Common myeloid progenitor, CD34-positive (primary cell): ENCODE data around the gene LRMDA.

Experiments
- CTCF ChIA-PET: fragments of 350-600 bp; sonication (Branson Sonifier 250); formaldehyde crosslinking; loops from one replicate; lab custom pipeline; 2021; ENCODE audit warnings: antibody characterized with exemption; lab: Charles Lee
- POLR2A ChIA-PET: fragments of 350-600 bp; sonication (Branson Sonifier 250); formaldehyde crosslinking; loops from one replicate; lab custom pipeline; 2021; ENCODE audit warnings: antibody characterized with exemption; lab: Charles Lee
- DNase-seq, 3 donors: peaks; one replicate each; pipeline versions ENCODE4 v3.0.0 to v3.0.0-alpha.2; 2013
- H3K27ac ChIP-seq, 2 experiments: 1 replicate in 1 of 2; 2 replicates in 1 of 2; pipeline ENCODE4 v1.7.0; 2013; ENCODE audit warnings: inconsistent platforms in 2 of 2, low read length in 2 of 2, mild to moderate bottlenecking in 2 of 2, low read depth in 1 of 2, moderate library complexity in 1 of 2; ENCODE audit not compliant: severe bottlenecking in 2 of 2, insufficient read depth in 1 of 2, poor library complexity in 1 of 2
- H3K27me3 ChIP-seq, 5 experiments: replicated peaks in 2 of 5; 1 replicate in 3 of 5; 2 replicates in 2 of 5; pipeline versions ENCODE4 v1.6.1 to v1.7.0; 2013; ENCODE audit warnings: low read length in 4 of 5, mild to moderate bottlenecking in 2 of 5, moderate library complexity in 2 of 5, inconsistent platforms in 1 of 5; ENCODE audit not compliant: insufficient read depth in 5 of 5, control insufficient read depth in 4 of 5
- H3K36me3 ChIP-seq, 4 experiments: 1 replicate in 2 of 4; 2 replicates in 2 of 4; pipeline versions ENCODE4 v1.6.1 to v1.7.0; 2013; ENCODE audit warnings: low read length in 3 of 4, control low read depth in 1 of 4, mild to moderate bottlenecking in 1 of 4; ENCODE audit not compliant: control insufficient read depth in 4 of 4, insufficient read depth in 4 of 4
- H3K4me1 ChIP-seq, 4 experiments: 1 replicate in 3 of 4; 2 replicates in 1 of 4; pipeline versions ENCODE4 v1.6.1 to v1.7.1; 2013; ENCODE audit warnings: low read length in 3 of 4, mild to moderate bottlenecking in 3 of 4, control low read depth in 1 of 4, inconsistent platforms in 1 of 4, moderate library complexity in 1 of 4; ENCODE audit not compliant: control insufficient read depth in 4 of 4, insufficient read depth in 4 of 4; ENCODE audit errors: control extremely low read depth in 1 of 4
- H3K4me3 ChIP-seq, 7 experiments: 1 replicate in 4 of 7; 2 replicates in 3 of 7; pipeline versions ENCODE4 v1.5.1 to v1.7.0; 2013; ENCODE audit warnings: mild to moderate bottlenecking in 7 of 7, low read length in 6 of 7, moderate library complexity in 6 of 7, inconsistent platforms in 2 of 7, low read depth in 2 of 7, control low read depth in 1 of 7; ENCODE audit not compliant: insufficient read depth in 4 of 7, control insufficient read depth in 1 of 7; ENCODE audit errors: extremely low read depth in 1 of 7
- H3K9me3 ChIP-seq, 5 experiments: 1 replicate in 4 of 5; 2 replicates in 1 of 5; pipeline versions ENCODE4 v1.6.1 to v1.7.1; 2013; ENCODE audit warnings: low read length in 4 of 5, mild to moderate bottlenecking in 2 of 5, inconsistent platforms in 1 of 5, low read depth in 1 of 5, moderate library complexity in 1 of 5; ENCODE audit not compliant: control insufficient read depth in 4 of 5, insufficient read depth in 2 of 5; ENCODE audit errors: control extremely low read depth in 1 of 5
- WGBS: methylation state at CpG from one replicate; pipeline ENCODE4 v1.1.5; 2013; ENCODE audit not compliant: insufficient coverage; 5-methylcytosine and 5-hydroxymethylcytosine counted together

The LRMDA gene

DNA sequence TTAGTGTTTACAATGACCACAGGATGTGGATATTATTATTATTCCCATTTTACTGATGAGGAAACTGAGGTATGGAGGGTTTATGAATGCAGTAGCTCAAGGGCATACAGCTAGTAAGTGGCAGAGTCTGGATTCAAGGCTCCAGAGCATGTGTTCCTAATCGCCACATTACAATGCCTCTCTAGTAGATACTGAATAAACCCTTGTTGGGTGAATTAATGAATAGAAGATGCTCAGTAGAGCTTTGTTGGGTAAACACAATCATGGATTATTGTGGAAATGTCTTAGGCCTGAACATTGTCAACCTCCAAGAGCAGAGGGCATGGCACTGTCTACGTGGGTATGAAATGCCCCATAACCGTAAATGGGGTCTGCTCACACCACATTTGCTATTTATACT, 545.3 kb downstream of the LRMDA start:
- no peak for DNase-seq
- Histone ChIP-seq H3K9me3 (no peaks in the 10 kb centered on the region), H3K27ac (no peak overlapping the region), H3K27me3 (no peaks in the 10 kb centered on the region), H3K4me3 (no peak overlapping the region), H3K36me3 (no peaks in the 10 kb centered on the region), H3K4me1 (peaks cover 0 to 4% (median 0%) of the 10 kb centered on the region in 4 experiments)
- WGBS: no CpG with 5 or more reads among the region's 3 CpGs
- CTCF ChIA-PET: interaction anchor here (1.9 kb wide), 1 partner anchor 9 kb away, joined by 4 read pairs; no protein-coding TSS in a partner anchor
- POLR2A ChIA-PET: interaction anchor here (0.6 kb wide), 1 partner anchor 72 kb away, joined by 5 read pairs; no protein-coding TSS in a partner anchor

DNA sequence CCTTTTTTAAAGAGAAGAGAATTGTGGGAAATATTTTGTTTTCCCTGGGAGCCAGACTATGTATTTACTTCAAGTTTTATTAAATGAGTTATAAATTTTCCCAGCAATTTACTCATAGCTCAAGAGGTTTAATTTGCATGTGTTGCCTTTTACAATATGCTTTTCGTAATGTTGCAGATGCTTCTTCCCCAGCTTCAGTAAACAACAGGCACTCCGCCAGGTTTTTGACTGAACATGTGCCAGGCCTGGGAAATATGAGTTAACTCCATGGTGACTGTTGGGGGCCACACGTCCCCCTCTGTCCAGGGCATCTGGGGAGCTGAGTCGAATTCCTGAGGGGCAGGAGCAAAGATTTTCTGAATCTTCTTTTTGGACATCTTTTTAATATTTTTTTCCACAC, 545.7 kb downstream of the LRMDA start:
- H3K27me3 ChIP-seq: no peaks in the 10 kb centered on the region
- no peak for DNase-seq
- no peak overlapping the region for H3K27ac ChIP-seq
- H3K36me3 ChIP-seq: no peaks in the 10 kb centered on the region
- H3K4me3 ChIP-seq: no peak overlapping the region
- ChIA-PET POLR2A (interaction anchor here (0.6 kb wide), 1 partner anchor 72 kb away, joined by 5 read pairs; no protein-coding TSS in a partner anchor), CTCF (interaction anchor here (0.7 to 1.9 kb wide), 2 partner anchors 9 to 17 kb away, joined by 3 to 4 read pairs; no protein-coding TSS in a partner anchor)
- WGBS: 100% methylated on average over 2 of the region's 4 CpGs
- peaks cover 0 to 4% (median 0%) of the 10 kb centered on the region in 4 experiments for H3K4me1 ChIP-seq
- H3K9me3 ChIP-seq: no peaks in the 10 kb centered on the region

- H3K27ac ChIP-seq: no peak overlapping the region
- no peaks in the 10 kb centered on the region for H3K4me1 ChIP-seq
- no peak overlapping the region for H3K4me3 ChIP-seq
- POLR2A ChIA-PET: no interaction called here
- CTCF ChIA-PET: interaction anchor here (0.7 to 1.1 kb wide), 2 partner anchors 16 to 59 kb away, joined by 3 read pairs; no protein-coding TSS in a partner anchor
- H3K36me3 ChIP-seq: no peaks in the 10 kb centered on the region
- WGBS: 97% methylated on average over 4 of the region's 4 CpGs
- H3K27me3 ChIP-seq: no peaks in the 10 kb centered on the region
- no peak for DNase-seq
- H3K9me3 ChIP-seq: no peaks in the 10 kb centered on the region
Measured at GRCh38 chr10:75978213-75978612, 546.8 kb downstream of the LRMDA start.

GRCh38 chr10:75980419-75981002, 549.1 kb downstream of the LRMDA start:
- no peak overlapping the region for H3K4me3 ChIP-seq
- POLR2A ChIA-PET: no interaction called here
- no peaks in the 10 kb centered on the region for H3K27me3 ChIP-seq

DNA sequence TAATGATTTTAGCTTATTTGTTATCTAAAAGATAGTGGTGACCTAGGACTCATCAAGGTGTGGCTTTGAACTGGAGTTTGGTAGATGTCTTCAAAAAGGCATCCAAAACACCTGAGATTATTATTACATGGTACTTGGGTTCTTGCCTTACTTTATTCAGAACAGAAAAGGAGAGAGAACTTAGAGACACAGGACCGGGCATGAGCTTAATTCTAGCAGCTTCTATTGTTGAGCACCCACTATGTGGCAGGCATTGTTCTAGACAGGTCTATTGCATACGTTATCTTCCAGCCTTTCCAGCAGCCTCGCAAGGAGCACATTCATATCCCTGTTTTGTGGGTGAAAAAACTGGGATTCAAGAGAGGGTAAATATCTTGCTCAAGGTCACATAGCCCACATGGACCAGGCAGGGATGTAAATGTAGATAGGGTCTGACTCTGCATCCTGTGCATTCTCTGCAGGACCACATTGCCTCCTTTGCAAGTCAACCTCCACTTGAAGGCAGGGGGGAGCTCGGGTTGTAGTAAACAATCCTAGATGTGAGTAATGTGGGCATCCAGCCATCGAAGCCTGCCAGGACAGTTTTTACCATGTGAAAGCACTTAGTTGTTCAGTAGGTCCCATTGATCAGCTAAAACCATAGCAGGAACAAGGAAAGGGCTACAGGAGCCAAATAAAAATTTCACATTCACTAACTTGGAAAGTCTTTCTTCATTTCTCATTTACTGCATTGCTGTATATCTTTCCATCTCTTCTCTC, 551.4 kb downstream of the LRMDA start:
- CTCF ChIA-PET: no interaction called here

More at GRCh38 chr10:75980419-75981002, 549.1 kb downstream of the LRMDA start:
- no peak for DNase-seq
- Histone ChIP-seq H3K27ac (no peak overlapping the region), H3K4me1 (no peaks in the 10 kb centered on the region), H3K36me3 (no peaks in the 10 kb centered on the region), H3K9me3 (no peaks in the 10 kb centered on the region)
- WGBS: 94% methylated on average over 6 of the region's 6 CpGs
- CTCF ChIA-PET: interaction anchor here (2.1 kb wide), 1 partner anchor 12 kb away, joined by 5 read pairs; no protein-coding TSS in a partner anchor

DNA sequence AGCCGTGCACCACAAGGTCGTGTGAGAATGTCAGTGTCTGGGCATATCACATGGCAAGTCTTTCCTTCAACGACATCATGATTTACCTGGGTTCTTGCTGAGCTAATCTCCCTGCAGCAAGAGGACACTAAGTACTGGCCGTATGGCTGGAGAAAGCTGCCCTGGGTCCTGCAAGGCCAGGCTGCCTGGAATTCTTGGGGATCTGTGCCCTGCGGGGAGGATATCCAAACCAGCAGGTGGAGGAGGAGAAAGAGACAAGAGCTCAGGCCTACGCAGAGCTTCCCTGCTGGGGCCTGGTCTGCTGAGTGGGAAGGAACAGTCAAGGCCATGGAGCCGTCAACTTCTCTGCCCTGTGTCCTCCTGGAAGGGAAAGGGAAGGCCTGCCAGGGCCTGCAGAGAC, 552.6 kb downstream of the LRMDA start:
- CTCF ChIA-PET: no interaction called here
- Histone ChIP-seq H3K27ac (no peak overlapping the region), H3K4me1 (peaks cover 0 to 2% (median 0%) of the 10 kb centered on the region in 4 experiments), H3K27me3 (no peaks in the 10 kb centered on the region), H3K36me3 (no peaks in the 10 kb centered on the region), H3K9me3 (no peaks in the 10 kb centered on the region), H3K4me3 (no peak overlapping the region)
- WGBS: 89% methylated on average over 7 of the region's 7 CpGs
- DNase-seq: no peak
- POLR2A ChIA-PET: no interaction called here

More for the DNA sequence above, 551.4 kb downstream of the LRMDA start:
- Histone ChIP-seq H3K4me3 (no peak overlapping the region), H3K27me3 (no peaks in the 10 kb centered on the region), H3K4me1 (peaks cover 0 to 2% (median 0%) of the 10 kb centered on the region in 4 experiments), H3K9me3 (no peaks in the 10 kb centered on the region), H3K27ac (no peak overlapping the region), H3K36me3 (no peaks in the 10 kb centered on the region)
- WGBS: 100% methylated on average over 5 of the region's 5 CpGs
- POLR2A ChIA-PET: interaction anchor here (0.5 kb wide), 1 partner anchor 1565 kb away, joined by 3 read pairs; no protein-coding TSS in a partner anchor
- no peak for DNase-seq

DNA sequence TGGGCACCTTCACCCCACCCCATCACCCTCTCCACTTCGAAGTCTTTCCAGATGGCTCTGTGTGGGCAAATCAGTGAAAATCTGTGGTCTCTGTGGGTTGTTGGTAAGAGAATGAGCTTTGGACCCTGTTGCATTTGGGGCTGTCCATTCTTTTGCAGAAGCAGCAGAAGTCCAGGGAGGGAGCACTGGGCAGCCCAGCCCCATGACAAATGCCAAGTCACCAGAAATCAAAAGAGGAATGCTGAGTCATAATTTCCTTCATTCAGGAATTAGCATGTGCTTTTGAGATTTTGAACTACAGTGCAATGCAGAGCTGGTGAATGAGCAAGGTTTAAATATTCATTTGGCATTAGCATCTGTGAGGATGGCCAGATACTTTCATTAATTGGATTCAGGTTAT, 556.2 kb downstream of the LRMDA start:
- H3K4me3 ChIP-seq: no peak overlapping the region
- H3K27me3 ChIP-seq: no peaks in the 10 kb centered on the region
- WGBS: no CpG with 5 or more reads among the region's 1 CpG
- ChIA-PET POLR2A (no interaction called here), CTCF (interaction anchor here (1.1 kb wide), 1 partner anchor 13 kb away, joined by 3 read pairs; no protein-coding TSS in a partner anchor)
- DNase-seq: no peak
- H3K27ac ChIP-seq: no peak overlapping the region
- H3K4me1 ChIP-seq: peaks cover 0 to 2% (median 0%) of the 10 kb centered on the region in 4 experiments
- H3K9me3 ChIP-seq: no peaks in the 10 kb centered on the region
- H3K36me3 ChIP-seq: no peaks in the 10 kb centered on the region
